Mesenchymal stem cell (in vitro differentiated cells and primary cell): ENCODE results near the gene HOXD13.
A peak's percentile ranks its signal among the peaks of the same experiment; 100 is the strongest.

Experiments
- DNase-seq: peaks from one replicate; pipeline ENCODE4 v3.0.0-alpha.2; 2013
- H2AFZ ChIP-seq: one replicate; pipeline ENCODE4 v1.6.1; 2013; ENCODE audit warnings: low read depth, mild to moderate bottlenecking, control low read depth, inconsistent platforms, low read length, moderate library complexity
- H2AK5ac ChIP-seq: 2 replicates; pipeline ENCODE4 v1.6.1; 2013; ENCODE audit warnings: low read length, moderate library complexity, mild to moderate bottlenecking, inconsistent platforms; ENCODE audit not compliant: severe bottlenecking
- H2BK120ac ChIP-seq: one replicate; pipeline ENCODE4 v1.6.1; 2013; ENCODE audit warnings: low read depth, mild to moderate bottlenecking, inconsistent platforms, low read length, moderate library complexity
- H2BK12ac ChIP-seq, 2 experiments: one replicate each; pipeline ENCODE4 v1.6.1; 2013; ENCODE audit warnings: inconsistent platforms in 2 of 2, low read length in 2 of 2, mild to moderate bottlenecking in 2 of 2, moderate library complexity in 2 of 2, control low read depth in 1 of 2
- H2BK15ac ChIP-seq: one replicate; pipeline ENCODE4 v1.6.1; 2013; ENCODE audit warnings: mild to moderate bottlenecking, low read depth, inconsistent platforms; ENCODE audit not compliant: poor library complexity, severe bottlenecking
- H2BK5ac ChIP-seq: 2 replicates; pipeline ENCODE4 v1.6.1; 2013; ENCODE audit warnings: low read depth, mild to moderate bottlenecking, low read length, control low read depth, inconsistent platforms; ENCODE audit not compliant: poor library complexity, severe bottlenecking
- H3K14ac ChIP-seq, 2 experiments: one replicate each; pipeline ENCODE4 v1.6.1; 2013; ENCODE audit warnings: inconsistent platforms in 2 of 2, low read length in 2 of 2, control low read depth in 1 of 2, mild to moderate bottlenecking in 1 of 2, moderate library complexity in 1 of 2
- H3K18ac ChIP-seq, 2 experiments: one replicate each; pipeline ENCODE4 v1.6.1; 2013; ENCODE audit warnings: inconsistent platforms in 2 of 2, low read length in 2 of 2, control low read depth in 1 of 2, low read depth in 1 of 2, mild to moderate bottlenecking in 1 of 2
- H3K23ac ChIP-seq, 2 experiments: one replicate each; pipeline ENCODE4 v1.6.1; 2013; ENCODE audit warnings: inconsistent platforms in 2 of 2, low read length in 2 of 2, mild to moderate bottlenecking in 2 of 2, moderate library complexity in 2 of 2, control low read depth in 1 of 2
- H3K27ac ChIP-seq: 2 replicates; pipeline ENCODE4 v1.5.1; 2013; ENCODE audit warnings: mild to moderate bottlenecking, moderate library complexity, low read length, control low read depth, inconsistent platforms; ENCODE audit not compliant: poor library complexity, severe bottlenecking
- H3K27me3 ChIP-seq, 2 experiments: 2 replicates each; pipeline versions ENCODE4 v1.6.1 to v1.7.0; 2013; ENCODE audit warnings: low read length in 2 of 2, mild to moderate bottlenecking in 2 of 2, moderate library complexity in 2 of 2, control low read depth in 1 of 2, inconsistent platforms in 1 of 2; ENCODE audit not compliant: control insufficient read depth in 1 of 2, insufficient read depth in 1 of 2
- H3K36me3 ChIP-seq, 2 experiments: 2 replicates each; pipeline versions ENCODE4 v1.6.1 to v1.7.0; 2013; ENCODE audit warnings: low read length in 2 of 2, control low read depth in 1 of 2, inconsistent platforms in 1 of 2, low read depth in 1 of 2, mild to moderate bottlenecking in 1 of 2; ENCODE audit not compliant: insufficient read depth in 2 of 2, control insufficient read depth in 1 of 2
- H3K4ac ChIP-seq, 2 experiments: one replicate each; pipeline ENCODE4 v1.6.1; 2013; ENCODE audit warnings: inconsistent platforms in 2 of 2, low read length in 2 of 2, mild to moderate bottlenecking in 2 of 2, moderate library complexity in 2 of 2, control low read depth in 1 of 2, low read depth in 1 of 2
- H3K4me1 ChIP-seq: 2 replicates; pipeline ENCODE4 v1.6.1; 2013; ENCODE audit warnings: low read depth, low read length, control low read depth; ENCODE audit not compliant: control insufficient read depth, insufficient read depth
- H3K4me2 ChIP-seq: 2 replicates; pipeline ENCODE4 v1.6.1; 2013; ENCODE audit warnings: low read length, mild to moderate bottlenecking, inconsistent platforms; ENCODE audit not compliant: poor library complexity, severe bottlenecking
- H3K4me3 ChIP-seq, 2 experiments: 2 replicates each; pipeline versions ENCODE4 v1.5.1 to v1.7.0; 2013; ENCODE audit warnings: low read length in 2 of 2, mild to moderate bottlenecking in 2 of 2, control low read depth in 1 of 2, low read depth in 1 of 2; ENCODE audit not compliant: insufficient read depth in 1 of 2
- H3K79me1 ChIP-seq: replicated peaks from 2 replicates; pipeline ENCODE4 v1.6.1; 2013; ENCODE audit warnings: mild to moderate bottlenecking, control low read depth, low read length, inconsistent platforms; ENCODE audit not compliant: poor library complexity, severe bottlenecking
- H3K9ac ChIP-seq: 2 replicates; pipeline ENCODE4 v1.7.0; 2013; ENCODE audit warnings: mild to moderate bottlenecking, low read length, moderate library complexity
- H3K9me3 ChIP-seq: 2 replicates; pipeline ENCODE4 v1.7.0; 2013; ENCODE audit warnings: mild to moderate bottlenecking, low read length; ENCODE audit not compliant: control insufficient read depth
- H4K8ac ChIP-seq: one replicate; pipeline ENCODE4 v1.6.1; 2013; ENCODE audit warnings: inconsistent platforms, mild to moderate bottlenecking, low read length, moderate library complexity
- H4K91ac ChIP-seq: one replicate; pipeline ENCODE4 v1.6.1; 2013; ENCODE audit warnings: mild to moderate bottlenecking, low read length, inconsistent platforms
- WGBS: methylation state at CpG from one replicate; pipeline ENCODE4 v1.1.7; 2013; ENCODE audit warnings: mixed read lengths; 5-methylcytosine and 5-hydroxymethylcytosine counted together

HOXD13 gene

DNA sequence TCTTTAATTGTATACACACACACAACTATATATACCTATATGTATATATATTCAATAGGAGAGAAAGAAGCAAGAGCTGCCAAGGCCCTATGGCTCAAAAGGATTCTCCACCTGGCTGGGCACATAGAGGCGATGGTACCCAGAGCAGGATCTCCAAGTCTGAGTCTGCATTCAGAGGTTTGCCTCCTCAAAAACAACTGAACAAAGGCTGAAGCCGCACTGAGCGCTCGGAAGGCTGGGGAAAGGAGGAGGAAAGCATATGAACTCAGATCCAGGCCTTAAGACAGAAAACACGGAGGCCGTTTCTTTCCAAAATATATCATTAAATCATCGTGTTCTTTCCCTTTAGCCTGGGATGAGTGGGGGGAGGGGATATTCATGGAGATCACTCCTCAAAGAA lies 10.7 kb downstream of the HOXD13 start:
- no peak for DNase-seq
- Histone ChIP-seq H2AFZ (no peak overlapping the region), H2AK5ac (no peak overlapping the region), H3K4me1 (peaks cover 26% of the 10 kb centered on the region), H2BK5ac (no peak overlapping the region), H2BK12ac (no peak overlapping the region), H3K9me3 (no peaks in the 10 kb centered on the region), H3K27me3 (peaks cover 91 to 93% of the 10 kb centered on the region in 2 experiments), H4K91ac (no peak overlapping the region), H3K4me2 (no peak overlapping the region), H2BK120ac (no peak overlapping the region), H3K9ac (no peak overlapping the region), H3K14ac (no peak overlapping the region), H3K27ac (no peak overlapping the region), H3K18ac (no peak overlapping the region), H2BK15ac (no peak overlapping the region), H3K36me3 (no peaks in the 10 kb centered on the region), H3K79me1 (no peaks in the 10 kb centered on the region), H3K23ac (no peak overlapping the region), H4K8ac (no peak overlapping the region), H3K4me3 (no peak overlapping the region), H3K4ac (no peak overlapping the region)
- WGBS, result 29% methylated on average over 3 of the region's 7 CpGs

DNA sequence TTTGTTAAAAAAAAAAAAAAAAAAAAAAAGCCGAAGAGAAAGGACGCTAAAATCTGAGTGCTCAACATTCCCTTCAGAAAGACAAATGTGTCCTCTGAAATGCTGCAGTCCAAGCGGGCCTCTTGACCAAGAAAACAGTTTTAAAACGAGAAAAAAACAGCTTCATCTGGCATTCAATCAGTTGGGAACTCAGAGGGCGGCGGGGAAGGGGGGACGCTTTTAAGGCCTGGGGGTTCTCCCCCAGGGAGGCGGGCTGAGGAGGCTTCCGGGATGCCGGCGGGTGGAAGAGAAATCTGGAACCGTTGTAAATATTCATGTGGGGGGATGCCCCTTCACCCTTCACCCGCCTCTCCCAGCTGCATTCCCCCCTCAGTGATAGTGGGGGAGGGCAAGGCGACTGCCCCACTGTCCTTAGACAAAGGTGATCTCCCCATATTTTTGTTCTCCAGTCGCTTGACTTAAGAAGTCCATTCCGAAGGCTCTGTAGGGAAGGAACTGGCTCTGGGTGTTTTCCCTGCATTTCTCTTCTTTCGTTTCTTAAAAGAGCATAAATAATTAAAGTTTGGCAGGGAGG lies 11.3 kb downstream of the HOXD13 start:
- Histone ChIP-seq H2AFZ (no peak overlapping the region), H3K4me1 (peaks cover 26% of the 10 kb centered on the region), H3K27ac (no peak overlapping the region), H3K4ac (no peak overlapping the region), H3K36me3 (no peaks in the 10 kb centered on the region), H3K18ac (no peak overlapping the region), H2BK12ac (no peak overlapping the region), H3K79me1 (no peaks in the 10 kb centered on the region), H3K4me3 (peak overlapping the region in 1 of 2 experiments; percentile 67), H2BK15ac (no peak overlapping the region), H4K91ac (no peak overlapping the region), H3K23ac (no peak overlapping the region), H3K27me3 (peaks cover 90 to 93% of the 10 kb centered on the region in 2 experiments), H3K9me3 (no peaks in the 10 kb centered on the region), H2BK120ac (no peak overlapping the region), H2AK5ac (no peak overlapping the region), H3K4me2 (no peak overlapping the region), H3K9ac (no peak overlapping the region), H2BK5ac (no peak overlapping the region), H3K14ac (no peak overlapping the region), H4K8ac (no peak overlapping the region)
- 3% methylated on average over 9 of the region's 17 CpGs for WGBS
- DNase-seq, result no peak

DNA sequence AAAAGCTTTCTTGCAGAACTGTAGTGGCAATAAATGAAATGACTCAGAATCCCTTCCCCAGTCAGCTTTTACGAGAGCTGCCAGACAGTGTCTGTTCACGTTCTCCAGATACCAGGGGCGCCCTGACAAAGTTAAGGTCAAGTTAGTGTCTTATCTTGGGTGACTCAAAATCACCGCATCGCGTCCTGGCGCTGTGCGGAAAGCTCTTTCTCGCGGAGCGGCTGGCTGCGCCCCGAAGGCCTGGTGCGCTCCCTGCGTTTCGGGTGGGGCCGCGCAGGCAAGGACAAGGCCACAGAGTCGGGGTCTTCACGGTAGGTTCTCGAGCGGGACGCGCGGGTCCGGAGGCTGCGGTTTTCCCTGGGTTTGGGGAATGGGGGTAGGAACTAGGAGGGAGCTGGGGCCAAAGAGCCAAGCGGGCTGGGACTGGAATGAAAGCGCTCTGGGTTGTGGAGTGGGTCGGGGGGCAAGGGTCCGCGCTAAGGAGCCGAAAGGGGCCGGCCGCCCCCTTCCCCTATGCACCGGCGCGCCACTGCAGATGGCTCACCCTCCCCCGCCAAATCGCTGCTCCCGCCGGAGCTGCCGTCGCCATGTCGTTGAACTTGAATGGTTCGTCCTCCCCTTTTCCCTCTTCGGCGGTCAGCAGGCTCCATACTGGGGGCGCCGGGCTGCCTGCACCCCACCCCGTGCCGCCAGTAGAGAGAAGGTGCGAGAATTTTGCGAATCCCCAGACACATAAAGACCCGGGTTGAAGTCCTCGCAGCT lies 12.0 kb downstream of the HOXD13 start:
- no peak overlapping the region for H2BK5ac ChIP-seq
- H4K91ac ChIP-seq, result no peak overlapping the region
- H3K36me3 ChIP-seq, result no peaks in the 10 kb centered on the region
- H3K9ac ChIP-seq, result peak overlapping the region; percentile 11
- peaks cover 26% of the 10 kb centered on the region for H3K4me1 ChIP-seq
- no peak overlapping the region for H3K4ac ChIP-seq
- H2BK15ac ChIP-seq, result no peak overlapping the region
- no peak overlapping the region for H3K23ac ChIP-seq
- H3K27ac ChIP-seq, result no peak overlapping the region
- no peak overlapping the region for H3K14ac ChIP-seq
- H2AK5ac ChIP-seq, result no peak overlapping the region
- H4K8ac ChIP-seq, result no peak overlapping the region
- no peaks in the 10 kb centered on the region for H3K9me3 ChIP-seq
- under 1% methylated on average over 56 of the region's 56 CpGs for WGBS
- no peak overlapping the region for H2BK12ac ChIP-seq
- H3K4me2 ChIP-seq, result no peak overlapping the region
- peaks cover 90 to 93% of the 10 kb centered on the region in 2 experiments for H3K27me3 ChIP-seq
- no peak overlapping the region for H2BK120ac ChIP-seq
- no peaks in the 10 kb centered on the region for H3K79me1 ChIP-seq
- DNase-seq, result peak; percentile 50
- H3K18ac ChIP-seq, result no peak overlapping the region
- peak overlapping the region in 1 of 2 experiments; percentile 67 for H3K4me3 ChIP-seq
- no peak overlapping the region for H2AFZ ChIP-seq

DNA sequence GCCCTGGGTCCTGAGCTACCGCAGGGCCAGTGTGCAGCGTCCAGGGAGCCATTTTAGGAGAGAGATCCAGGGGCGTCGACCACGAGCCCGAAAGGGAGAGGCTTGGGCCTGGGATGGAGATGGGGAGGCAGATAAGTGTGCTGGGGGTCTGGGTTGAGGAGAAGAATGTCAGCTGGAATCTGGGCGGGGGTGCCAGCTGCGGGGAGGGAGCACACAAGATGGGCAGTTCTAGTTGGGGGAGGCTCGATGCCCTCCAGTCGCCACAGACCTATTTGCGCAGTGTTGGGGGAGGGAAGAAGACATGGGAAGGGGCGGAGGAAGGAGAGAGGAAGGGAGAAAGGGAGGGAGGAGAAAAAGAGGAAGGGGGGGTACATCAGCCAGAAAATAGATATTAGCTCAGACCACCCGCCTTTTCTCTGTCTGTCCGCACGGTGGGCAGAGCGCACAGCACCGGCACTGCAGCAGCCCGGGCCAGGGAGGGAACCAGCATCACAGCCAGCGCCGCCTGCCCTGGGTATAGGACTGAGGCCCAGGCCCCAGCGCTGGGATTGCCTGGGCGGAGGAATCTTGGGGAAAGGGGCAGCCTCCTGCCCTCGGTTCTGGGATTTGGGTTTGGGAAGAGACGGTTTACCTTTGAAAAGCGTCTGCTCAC lies 12.7 kb downstream of the HOXD13 start:
- no peak for DNase-seq
- Histone ChIP-seq H3K18ac (no peak overlapping the region), H2AFZ (no peak overlapping the region), H3K4me1 (peaks cover 22% of the 10 kb centered on the region), H3K4me2 (no peak overlapping the region), H4K8ac (no peak overlapping the region), H2BK15ac (no peak overlapping the region), H2AK5ac (no peak overlapping the region), H2BK12ac (no peak overlapping the region), H2BK5ac (no peak overlapping the region), H3K23ac (peak overlapping the region in 1 of 2 experiments; percentile 26), H3K9me3 (no peaks in the 10 kb centered on the region), H3K9ac (no peak overlapping the region), H3K27me3 (peaks cover 90 to 93% of the 10 kb centered on the region in 2 experiments), H3K27ac (no peak overlapping the region), H3K36me3 (no peaks in the 10 kb centered on the region), H4K91ac (no peak overlapping the region), H3K4ac (no peak overlapping the region), H3K4me3 (peak overlapping the region in 1 of 2 experiments; percentile 67), H2BK120ac (no peak overlapping the region), H3K79me1 (no peaks in the 10 kb centered on the region), H3K14ac (no peak overlapping the region)
- 2% methylated on average over 25 of the region's 25 CpGs for WGBS
